WTC11 (cell line): ENCODE data around the gene NOTUM. TPM values are rescaled to one million over a fixed set of nuclear protein-coding genes. Genes with fewer than 3 reads are reported as not detected.

Experiments used
- ATAC-seq: fragments of 200-7000 bp; cut with Tn5 transposase; 2 replicates; pipeline ENCODE4 v1.10.0; 2021; ENCODE audit warnings: mild to moderate bottlenecking, moderate library complexity
- CTCF ChIA-PET: fragments of 300-600 bp; sonication (Branson Sonifier 250); formaldehyde crosslinking; loops from one replicate; lab custom pipeline; 2021; ENCODE audit warnings: antibody characterized with exemption; lab: Charles Lee
- POLR2A ChIA-PET: fragments of 350-600 bp; sonication (Branson Sonifier 250); formaldehyde crosslinking; loops from one replicate; lab custom pipeline; 2021; ENCODE audit warnings: antibody characterized with exemption; lab: Charles Lee
- DNase-seq: peaks from one replicate; pipeline ENCODE4 v3.0.0; 2021; ENCODE audit warnings: low spot score
- H3K27ac Mint-ChIP-seq: 2 replicates; pipeline ENCODE4 v1.8.0; 2021; ENCODE audit warnings: mixed read lengths
- H3K27me3 Mint-ChIP-seq: 2 replicates; pipeline ENCODE4 v1.8.0; 2021; ENCODE audit warnings: low read depth, mild to moderate bottlenecking, moderate library complexity, mixed read lengths
- H3K36me3 Mint-ChIP-seq: 2 replicates; pipeline ENCODE4 v1.8.0; 2021; ENCODE audit warnings: mixed read lengths
- H3K4me1 Mint-ChIP-seq: 2 replicates; pipeline ENCODE4 v1.8.0; 2022; ENCODE audit warnings: mixed read lengths
- H3K4me3 Mint-ChIP-seq: 2 replicates; pipeline ENCODE4 v1.8.0; 2021; ENCODE audit warnings: mild to moderate bottlenecking, moderate library complexity, mixed read lengths
- H3K9me3 Mint-ChIP-seq: 2 replicates; pipeline ENCODE4 v1.8.0; 2021; ENCODE audit warnings: mixed read lengths
- ATF1 ChIP-seq: sonication (generic); formaldehyde crosslinking; IDR thresholded peaks from 2 replicates; pipeline ENCODE4 v1.8.1; 2023; ENCODE audit warnings: mild to moderate bottlenecking, moderate library complexity, missing genetic modification reagents
- ATF2 ChIP-seq: sonication (generic); formaldehyde crosslinking; IDR thresholded peaks from 2 replicates; pipeline ENCODE4 v1.8.1; 2022; ENCODE audit warnings: low read depth, missing genetic modification reagents, borderline replicate concordance
- CREM ChIP-seq: sonication (generic); formaldehyde crosslinking; IDR thresholded peaks from 2 replicates; pipeline ENCODE4 v1.8.1; 2022; ENCODE audit warnings: mild to moderate bottlenecking, missing genetic modification reagents, moderate library complexity
- E2F5 ChIP-seq: sonication (generic); formaldehyde crosslinking; IDR thresholded peaks from 2 replicates; pipeline ENCODE4 v1.8.1; 2022; ENCODE audit warnings: mild to moderate bottlenecking, moderate library complexity, missing genetic modification reagents
- GABPB1 ChIP-seq: sonication (generic); formaldehyde crosslinking; IDR thresholded peaks from 2 replicates; pipeline ENCODE4 v1.8.1; 2023; ENCODE audit warnings: mild to moderate bottlenecking, missing genetic modification reagents
- HMGXB4 ChIP-seq: sonication (generic); formaldehyde crosslinking; IDR thresholded peaks from 2 replicates; pipeline ENCODE4 v1.8.1; 2023; ENCODE audit warnings: mild to moderate bottlenecking, moderate library complexity, missing genetic modification reagents
- IRF1 ChIP-seq: sonication (generic); formaldehyde crosslinking; IDR thresholded peaks from 2 replicates; pipeline ENCODE4 v1.8.0; 2023; ENCODE audit warnings: missing genetic modification reagents
- JAZF1 ChIP-seq: fragments of 250-450 bp; sonication (Bioruptor Pico); IDR thresholded peaks from 2 replicates; pipeline ENCODE4 v1.9.0; 2021; ENCODE audit warnings: moderate library complexity, mild to moderate bottlenecking, inconsistent platforms
- JUN ChIP-seq: sonication (generic); formaldehyde crosslinking; IDR thresholded peaks from 2 replicates; pipeline ENCODE4 v1.8.0; 2023; ENCODE audit warnings: mild to moderate bottlenecking, missing genetic modification reagents
- NFYB ChIP-seq: sonication (generic); formaldehyde crosslinking; conservative IDR thresholded peaks from 2 replicates; pipeline ENCODE4 v1.8.0; 2022; ENCODE audit warnings: low read depth, missing genetic modification reagents
- NR1H2 ChIP-seq: sonication (generic); formaldehyde crosslinking; IDR thresholded peaks from 2 replicates; pipeline ENCODE4 v1.9.0; 2021; ENCODE audit warnings: mild to moderate bottlenecking, moderate library complexity, missing genetic modification reagents
- NR3C1 ChIP-seq: sonication (generic); formaldehyde crosslinking; conservative IDR thresholded peaks from 2 replicates; pipeline ENCODE4 v1.8.1; 2023; ENCODE audit warnings: low read depth, mild to moderate bottlenecking, missing genetic modification reagents
- SMAD3 ChIP-seq: sonication (generic); formaldehyde crosslinking; IDR thresholded peaks from 2 replicates; pipeline ENCODE4 v1.8.0; 2022; ENCODE audit warnings: missing genetic modification reagents, mild to moderate bottlenecking, borderline replicate concordance
- SMAD4 ChIP-seq: sonication (generic); formaldehyde crosslinking; IDR thresholded peaks from 2 replicates; pipeline ENCODE4 v1.8.0; 2022; ENCODE audit warnings: mild to moderate bottlenecking, missing genetic modification reagents
- STAT6 ChIP-seq: sonication (generic); formaldehyde crosslinking; conservative IDR thresholded peaks from 2 replicates; pipeline ENCODE4 v1.8.1; 2023; ENCODE audit warnings: mild to moderate bottlenecking, low read depth, missing genetic modification reagents, moderate library complexity
- TCF7 ChIP-seq: sonication (generic); formaldehyde crosslinking; IDR thresholded peaks from 2 replicates; pipeline ENCODE4 v1.8.0; 2022; ENCODE audit warnings: mild to moderate bottlenecking, low read depth, missing genetic modification reagents, moderate library complexity
- TEAD4 ChIP-seq: sonication (generic); formaldehyde crosslinking; IDR thresholded peaks from 2 replicates; pipeline ENCODE4 v1.8.0; 2022; ENCODE audit warnings: mild to moderate bottlenecking, missing genetic modification reagents
- USF1 ChIP-seq: sonication (generic); formaldehyde crosslinking; IDR thresholded peaks from 2 replicates; pipeline ENCODE4 v1.8.0; 2022; ENCODE audit warnings: mild to moderate bottlenecking, missing genetic modification reagents
- ZBTB21 ChIP-seq: sonication (generic); formaldehyde crosslinking; IDR thresholded peaks from 2 replicates; pipeline ENCODE4 v1.8.1; 2023; ENCODE audit warnings: mild to moderate bottlenecking, missing genetic modification reagents, borderline replicate concordance
- ZBTB43 ChIP-seq: sonication (generic); formaldehyde crosslinking; IDR thresholded peaks from 2 replicates; pipeline ENCODE4 v1.8.1; 2023; ENCODE audit warnings: mild to moderate bottlenecking, missing genetic modification reagents
- ZNF121 ChIP-seq: sonication (generic); formaldehyde crosslinking; IDR thresholded peaks from 2 replicates; pipeline ENCODE4 v1.8.0; 2023; ENCODE audit warnings: missing genetic modification reagents
- ZNF416 ChIP-seq: fragments of 250-450 bp; sonication (Bioruptor Pico); IDR thresholded peaks from 2 replicates; pipeline ENCODE4 v1.9.0; 2021; ENCODE audit warnings: mild to moderate bottlenecking, inconsistent platforms
- total RNA-seq: library from RNA; stranded (reverse); gene quantifications from 3 replicates; pipeline ENCODE4 v1.2.3, GENCODE V29; 2021

Gene NOTUM
- total RNA-seq, 1 experiment from 2014 or later: 1.7 TPM

- ATAC-seq (no peak), DNase-seq (no peak)
- POLR2A ChIA-PET: interaction anchor here (0.6 to 2.7 kb wide), 4 partner anchors 8 to 225 kb away, joined by 3 to 11 read pairs (median 4); partner anchors contain the start of genes PYCR1 and SIRT7
- TF ChIP-seq TEAD4 (CRISPR knock-in tag) (no peak), STAT6 (no peak), ZNF416 (CRISPR knock-in tag) (no peak), JAZF1 (no peak), NR3C1 (CRISPR knock-in tag) (no peak), NFYB (CRISPR knock-in tag) (no peak), JUN (no peak), NR1H2 (CRISPR knock-in tag) (no peak), ATF1 (CRISPR knock-in tag) (no peak), SMAD3 (CRISPR knock-in tag) (no peak), TCF7 (CRISPR knock-in tag) (no peak)
- Mint-ChIP-seq H3K27ac (no peak overlapping the region), H3K27me3 (peaks cover 3% of the 10 kb centered on the region; the same call in 1 of the 2 replicates), H3K4me3 (peak overlapping the region; percentile 60), H3K36me3 (peaks cover under 1% of the 10 kb centered on the region; the same call in 1 of the 2 replicates), H3K9me3 (no peaks in the 10 kb centered on the region), H3K4me1 (peaks cover 23% of the 10 kb centered on the region)
- CTCF ChIA-PET: interaction anchor here (0.6 to 3.9 kb wide), 13 partner anchors 11 to 206 kb away, joined by 3 to 21 read pairs (median 4); partner anchors contain the start of genes ASPSCR1, DCXR, NOTUM and RAC3
These were observed 32.3 kb downstream of the NOTUM start for GRCh38 chr17:81928544-81929252.

GRCh38 chr17:81927653-81928543, 33.1 kb downstream of the NOTUM start, which contains the start of gene MAFG:
TSS of gene MAFG (minus strand) at chr17:81927735. CDS start at chr17:81923185, 4,550 bp downstream.
- peak; percentile 90 for DNase-seq
- Mint-ChIP-seq H3K4me3 (peak within 1 kb of the TSS; percentile 75), H3K4me1 (peaks cover 27% of the 10 kb centered on the region), H3K27me3 (peaks cover 3% of the 10 kb centered on the region; the same call in 1 of the 2 replicates), H3K9me3 (no peaks in the 10 kb centered on the region), H3K27ac (no peak within 1 kb of the TSS), H3K36me3 (peaks cover under 1% of the 10 kb centered on the region)
- ChIA-PET POLR2A (interaction anchor here (0.5 to 2.7 kb wide), 8 partner anchors 9 to 1689 kb away, joined by 3 to 11 read pairs (median 4); partner anchors contain the start of genes PYCR1 and SIRT7), CTCF (interaction anchor here (0.6 to 3.9 kb wide), 19 partner anchors 9 to 205 kb away, joined by 3 to 21 read pairs (median 4); partner anchors contain the start of genes ASPSCR1, DCXR, NOTUM and PYCR1)
- peak; percentile 43 for ATAC-seq
- TF ChIP-seq HMGXB4 (peak; percentile 95; the same call in 1 of the 2 replicates), CREM (CRISPR knock-in tag) (peak; percentile 56; the same call in 1 of the 2 replicates), ZNF121 (peak; percentile 67; the same call in 1 of the 2 replicates), USF1 (CRISPR knock-in tag) (peak; percentile 97), NR3C1 (CRISPR knock-in tag) (0 out of 2 replicates have a peak, but pooled peaks have one; percentile 80), GABPB1 (CRISPR knock-in tag) (peak; percentile 86), ZBTB21 (CRISPR knock-in tag) (peak; percentile 44; the same call in 1 of the 2 replicates), E2F5 (CRISPR knock-in tag) (peak; percentile 60; the same call in 1 of the 2 replicates), ZBTB43 (peak; percentile 41; the same call in 1 of the 2 replicates), ZNF416 (CRISPR knock-in tag) (0 out of 2 replicates have a peak, but pooled peaks have one; percentile 13), IRF1 (0 out of 2 replicates have a peak, but pooled peaks have one; percentile 60), ATF2 (CRISPR knock-in tag) (no peak), SMAD4 (CRISPR knock-in tag) (no peak)
